GM23338 (cell line): ENCODE measurements around the gene SMIM41.

Experiments
- CREB1 ChIP-seq: fragments of 250-450 bp; sonication (Bioruptor Pico); IDR thresholded peaks from 2 replicates; pipeline ENCODE4 v1.5.0; 2020; ENCODE audit warnings: low read depth, mild to moderate bottlenecking, moderate library complexity
- CTCF ChIP-seq, 2 experiments: fragments of 200-600 bp in 1 of 2; sonication (generic) in 1 of 2; conservative IDR thresholded peaks; 2 replicates each; pipeline versions ENCODE4 v1.5.1 to v1.6.1; 2016 to 2017; ENCODE audit warnings: antibody characterized with exemption in 2 of 2, low read depth in 2 of 2, mild to moderate bottlenecking in 2 of 2, moderate library complexity in 1 of 2
- ETS1 ChIP-seq: IDR thresholded peaks from 2 replicates; pipeline ENCODE4 v1.6.1; 2016; ENCODE audit warnings: antibody characterized with exemption
- EZH2 ChIP-seq: fragments of 200-600 bp; sonication (generic); IDR thresholded peaks from one replicate; pipeline ENCODE4 v1.8.0; 2017; ENCODE audit warnings: antibody characterized with exemption, mild to moderate bottlenecking, low read depth; ENCODE audit not compliant: unreplicated experiment
- EZH2phosphoT487 ChIP-seq: fragments of 200-600 bp; sonication (generic); IDR thresholded peaks from one replicate; pipeline ENCODE4 v1.8.1; 2018; ENCODE audit warnings: antibody characterized with exemption; ENCODE audit not compliant: unreplicated experiment
- JUNB ChIP-seq: IDR thresholded peaks from one replicate; pipeline ENCODE4 v1.6.1; 2016; ENCODE audit warnings: antibody characterized with exemption; ENCODE audit not compliant: unreplicated experiment
- NANOG ChIP-seq: IDR thresholded peaks from 2 replicates; pipeline ENCODE4 v1.6.1; 2016; ENCODE audit warnings: antibody characterized with exemption, borderline replicate concordance
- POLR2AphosphoS5 ChIP-seq: IDR thresholded peaks from 2 replicates; pipeline ENCODE4 v1.6.1; 2016; ENCODE audit warnings: antibody characterized with exemption, low read depth
- REST ChIP-seq: IDR thresholded peaks from one replicate; pipeline ENCODE4 v1.6.1; 2018; ENCODE audit warnings: antibody characterized with exemption; ENCODE audit not compliant: unreplicated experiment
- STAT1 ChIP-seq: IDR thresholded peaks from one replicate; pipeline ENCODE4 v1.6.1; 2016; ENCODE audit warnings: antibody characterized with exemption; ENCODE audit not compliant: unreplicated experiment
- ZNF114 ChIP-seq: fragments of 250-450 bp; sonication (Bioruptor Pico); IDR thresholded peaks from 2 replicates; pipeline ENCODE4 v1.5.0; 2020; ENCODE audit warnings: mild to moderate bottlenecking, moderate library complexity
- ZNF331 ChIP-seq: fragments of 250-450 bp; sonication (Bioruptor Pico); IDR thresholded peaks from 2 replicates; pipeline ENCODE4 v1.5.0; 2020; ENCODE audit warnings: low read depth, mild to moderate bottlenecking, moderate library complexity

GRCh38 chr12:52151837-52152783 is 72.6 kb downstream of the SMIM41 start:
- TF ChIP-seq CTCF (conservative IDR thresholded peaks at IDR 0.05; ENCODE audit: low read depth in 2 of 2) = peak; percentile 65 to 88
- no peak for TF ChIP-seq EZH2
- no peak for TF ChIP-seq POLR2AphosphoS5
- TF ChIP-seq EZH2phosphoT487 = no peak
- no peak for TF ChIP-seq CREB1 (CRISPR knock-in tag)
- no peak for TF ChIP-seq STAT1
- TF ChIP-seq JUNB = no peak
- no peak for TF ChIP-seq ETS1
- no peak for TF ChIP-seq NANOG
- TF ChIP-seq REST = no peak
- TF ChIP-seq ZNF331 (CRISPR knock-in tag) = no peak
- no peak for TF ChIP-seq ZNF114 (CRISPR knock-in tag)
